NCI-H1092 treated with DMSO at 0.1 percent for 48 hours (cell line): ENCODE measurements around the gene TTLL1.
"Not testable (repeated sequence)": the region's sequence is repeated elsewhere in the genome, so short reads cannot be mapped to it uniquely, and the experiment has no call there.

ENCODE experiments used
- DNase-seq: peaks from one replicate; lab custom pipeline; 2025; lab: John Stamatoyannopoulos, UW

The TTLL1 gene

GRCh38 chr22:43013355-43014315 is 75.6 kb downstream of the TTLL1 start:
- no peak for DNase-seq

- no peak for DNase-seq
Observed at GRCh38 chr22:43012390-43012789, 76.8 kb downstream of the TTLL1 start.

GRCh38 chr22:43011079-43011478 is 78.1 kb downstream of the TTLL1 start:
- no peak for DNase-seq

- no peak for DNase-seq
Observed at GRCh38 chr22:43009444-43009843, 79.7 kb downstream of the TTLL1 start.

GRCh38 chr22:43008921-43009320 is 80.3 kb downstream of the TTLL1 start:
- no peak for DNase-seq

DNA sequence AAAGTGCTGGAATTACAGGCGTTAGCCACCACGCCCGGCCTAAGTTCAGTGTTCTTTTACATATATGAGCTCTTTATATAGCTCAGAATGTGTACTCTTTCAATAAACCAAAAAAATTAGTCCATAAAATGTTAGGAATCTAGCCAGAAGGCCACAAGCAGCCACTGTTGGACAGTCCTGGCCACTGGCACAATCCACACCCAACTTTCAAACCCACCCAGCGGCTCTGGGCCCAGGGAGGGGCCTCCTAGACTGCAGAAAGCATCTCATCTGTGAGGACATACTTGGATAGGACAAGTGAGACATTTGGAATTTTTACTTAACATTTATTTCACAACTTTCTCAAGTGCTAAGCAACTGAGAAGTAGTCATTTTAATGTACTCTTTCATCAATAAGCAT is 80.7 kb downstream of the TTLL1 start:
- no peak for DNase-seq

GRCh38 chr22:43007519-43008102 is 81.6 kb downstream of the TTLL1 start:
- no peak for DNase-seq

DNA sequence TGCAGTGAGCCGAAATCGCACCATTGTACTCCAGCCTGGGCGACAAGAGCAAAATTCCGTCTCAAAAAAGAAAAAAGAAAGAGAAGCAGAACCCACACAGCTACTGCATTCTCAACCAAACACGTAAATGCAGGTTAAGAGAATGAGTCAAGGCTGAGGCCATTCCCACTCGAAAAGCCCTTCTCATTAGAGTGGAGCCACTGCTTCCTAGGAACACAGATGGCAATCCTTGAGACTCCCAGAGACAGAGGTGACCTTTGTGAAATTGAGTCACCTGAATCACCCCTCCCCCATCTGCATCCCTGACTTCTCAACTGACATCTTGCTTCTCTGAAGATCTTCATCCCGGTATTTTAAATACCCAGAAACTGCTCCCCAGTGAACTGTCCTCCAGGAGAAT is 82.4 kb downstream of the TTLL1 start:
- no peak for DNase-seq

GRCh38 chr22:43006016-43006505 is 83.1 kb downstream of the TTLL1 start:
- DNase-seq: no peak

DNA sequence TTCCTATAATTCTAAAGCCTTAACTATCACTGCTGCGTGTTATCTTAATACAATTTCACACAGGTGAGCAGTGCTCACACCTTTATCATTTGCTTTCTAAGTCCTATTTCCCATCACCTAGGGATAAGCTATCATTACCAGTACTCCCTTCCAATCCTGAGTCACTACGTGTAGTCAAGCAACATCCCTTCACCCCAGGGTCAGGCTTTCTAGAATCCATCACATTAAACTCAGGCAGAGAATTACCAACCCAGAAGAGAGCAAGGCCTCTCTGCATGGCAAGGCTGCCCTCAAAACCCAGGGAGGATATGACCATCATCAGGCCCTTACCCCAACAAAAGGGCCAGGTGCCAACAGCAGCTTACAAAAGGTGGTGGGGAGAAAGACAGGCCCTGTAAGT is 84.1 kb downstream of the TTLL1 start:
- no peak for DNase-seq

- DNase-seq: no peak
Observed at GRCh38 chr22:43004362-43005035, 84.7 kb downstream of the TTLL1 start.

DNA sequence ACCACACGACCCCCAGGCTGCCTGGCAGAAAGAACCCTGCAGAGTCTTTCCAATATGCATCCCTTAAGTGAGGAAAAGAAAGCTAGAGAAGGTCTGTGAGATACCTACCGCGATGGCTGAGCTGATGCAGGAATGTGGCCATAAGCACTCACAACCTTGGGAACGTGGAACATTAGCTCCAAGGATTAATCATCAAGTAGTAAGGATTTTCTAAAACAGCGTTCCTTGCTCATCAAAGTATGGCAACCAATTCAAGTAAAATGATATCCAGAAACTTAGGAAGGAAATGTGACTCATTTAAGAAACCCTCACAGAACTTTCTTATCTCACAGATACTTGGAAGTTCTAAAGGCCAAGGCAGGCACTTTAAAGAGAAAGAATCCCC is 87.0 kb downstream of the TTLL1 start:
- DNase-seq: no peak

GRCh38 chr22:43001271-43002201 is 87.7 kb downstream of the TTLL1 start:
- DNase-seq: no peak

GRCh38 chr22:43000441-43001175 is 88.6 kb downstream of the TTLL1 start:
- no peak for DNase-seq

DNA sequence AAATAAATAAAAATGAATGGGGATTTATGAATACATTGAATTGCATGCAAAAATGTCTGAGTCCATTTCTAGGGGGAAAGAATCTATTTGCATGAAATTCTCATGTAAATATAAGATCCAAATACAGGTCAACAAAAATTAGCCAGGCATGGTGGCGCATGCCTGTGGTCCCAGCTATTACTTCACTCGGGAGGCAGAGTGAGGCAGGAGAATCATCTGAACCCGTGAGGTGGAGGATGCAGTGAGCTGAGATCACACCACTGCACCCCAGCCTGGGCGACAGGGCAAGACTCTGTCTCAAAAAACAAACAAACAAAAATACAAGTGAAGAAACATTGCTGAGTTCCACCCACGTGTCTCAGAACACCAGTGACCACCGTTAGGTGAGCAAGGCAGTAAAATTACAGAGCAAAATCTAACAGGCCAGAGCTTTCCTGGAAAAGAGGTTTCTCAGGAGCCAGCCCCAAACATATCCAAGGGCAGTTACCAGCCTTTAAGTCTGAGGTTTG is 91.6 kb downstream of the TTLL1 start:
- DNase-seq: no peak

DNA sequence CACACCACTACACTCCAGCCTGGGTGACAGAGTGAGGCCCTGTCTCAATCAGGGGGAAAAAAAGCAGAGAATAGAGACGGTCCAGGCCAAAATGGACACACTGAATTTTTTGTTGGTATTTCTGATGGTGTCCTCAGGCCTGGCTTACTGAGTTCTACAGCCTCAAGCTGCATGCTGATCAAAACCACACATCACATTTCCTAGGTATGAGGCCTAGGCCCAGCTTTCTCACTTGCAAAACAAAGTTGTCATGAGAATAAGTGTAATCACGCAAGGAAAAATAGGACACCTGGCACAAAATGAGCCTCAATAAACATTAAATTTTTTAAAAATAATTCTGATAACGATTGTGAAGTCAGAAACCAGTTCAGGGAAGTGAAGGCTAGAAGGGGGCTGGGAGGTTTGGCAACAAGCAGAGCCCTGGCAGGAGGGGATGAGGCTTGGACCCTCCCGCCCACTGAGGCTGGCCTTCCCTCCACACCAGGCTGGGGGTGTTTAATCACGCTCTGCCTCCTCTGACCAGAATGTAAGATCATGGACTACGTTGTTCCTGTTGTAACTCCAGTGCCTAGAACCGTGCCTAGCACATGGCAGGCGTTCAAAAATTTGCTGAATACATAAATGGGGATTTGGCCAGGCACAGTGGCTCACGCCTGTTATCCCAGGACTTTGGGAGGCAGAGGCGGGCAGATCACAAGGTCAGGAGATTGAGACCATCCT is 92.4 kb downstream of the TTLL1 start:
- DNase-seq: no peak

DNA sequence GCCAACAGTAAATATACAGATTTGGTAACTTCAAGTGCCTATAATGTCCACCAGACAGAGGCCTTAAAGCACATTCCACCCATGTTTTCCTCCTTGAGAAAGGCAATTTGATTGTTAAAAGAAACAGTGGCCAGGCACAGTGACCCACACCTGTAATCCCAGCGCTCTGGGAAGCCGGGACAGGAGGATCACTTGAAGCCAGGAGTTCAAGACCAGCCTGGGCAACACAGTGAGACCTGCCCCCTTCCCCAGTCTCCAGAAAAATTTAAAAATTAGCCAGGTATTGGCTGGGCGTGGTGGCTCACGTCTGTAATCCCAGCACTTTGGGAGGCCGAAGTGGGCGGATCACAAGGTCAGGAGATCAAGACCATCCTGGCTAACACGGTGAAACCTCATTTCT is 93.5 kb downstream of the TTLL1 start:
- DNase-seq: not testable (repeated sequence)

GRCh38 chr22:42994917-42995562 is 94.2 kb downstream of the TTLL1 start:
- DNase-seq: no peak

- no peak for DNase-seq
Observed at GRCh38 chr22:42994276-42994916, 94.8 kb downstream of the TTLL1 start.
